A673 (cell line): ENCODE data around the gene PSD. TPM values are rescaled to one million over a fixed set of nuclear protein-coding genes. Genes with fewer than 3 reads are reported as not detected.

Experiments
- BruUV-seq: library from RNA; stranded (reverse); fragments of 400-500 nt; replicated peaks from 2 replicates; lab custom pipeline; 2021; lab: Mats Ljungman, UMichigan
- CTCF ChIA-PET: fragments of 300-600 bp; sonication (Branson Sonifier 250); formaldehyde crosslinking; loops from one replicate; lab custom pipeline; 2022; ENCODE audit warnings: antibody characterized with exemption; lab: Charles Lee
- POLR2A ChIA-PET: fragments of 300-600 bp; sonication (Branson Sonifier 250); formaldehyde crosslinking; loops from one replicate; lab custom pipeline; 2022; ENCODE audit warnings: antibody characterized with exemption; ENCODE audit not compliant: low non-redundant PET; lab: Charles Lee
- DNase-seq: peaks from one replicate; pipeline ENCODE4 v3.0.0-alpha.2; 2015; ENCODE audit warnings: low spot score
- H3K27ac ChIP-seq: fragments of 200-600 bp; sonication (generic); 2 replicates; pipeline ENCODE4 v1.5.1; 2016; ENCODE audit warnings: mixed run types, low read depth, mild to moderate bottlenecking, mixed read lengths, antibody characterized with exemption, low read length; ENCODE audit not compliant: poor library complexity, severe bottlenecking
- H3K27me3 ChIP-seq: fragments of 200-600 bp; sonication (generic); replicated peaks from 2 replicates; pipeline ENCODE4 v1.6.1; 2017; ENCODE audit warnings: mixed run types, low read depth, mild to moderate bottlenecking, mixed read lengths, antibody characterized with exemption, low read length; ENCODE audit not compliant: insufficient read depth, poor library complexity
- H3K36me3 ChIP-seq: fragments of 200-600 bp; sonication (generic); 2 replicates; pipeline ENCODE4 v1.6.1; 2016; ENCODE audit warnings: mixed run types, mild to moderate bottlenecking, mixed read lengths, antibody characterized with exemption, low read length; ENCODE audit not compliant: insufficient read depth, poor library complexity, severe bottlenecking
- H3K4me1 ChIP-seq: fragments of 200-600 bp; sonication (generic); 2 replicates; pipeline ENCODE4 v1.6.1; 2017; ENCODE audit warnings: mixed run types, mild to moderate bottlenecking, mixed read lengths, antibody characterized with exemption, low read length; ENCODE audit not compliant: insufficient read depth, poor library complexity, severe bottlenecking
- H3K4me3 ChIP-seq: fragments of 200-600 bp; sonication (generic); 2 replicates; pipeline ENCODE4 v1.5.1; 2016; ENCODE audit warnings: low read depth, mixed run types, mild to moderate bottlenecking, mixed read lengths, low read length; ENCODE audit not compliant: poor library complexity, severe bottlenecking
- H3K9me3 ChIP-seq: fragments of 200-600 bp; sonication (generic); 2 replicates; pipeline ENCODE4 v1.6.1; 2016; ENCODE audit warnings: mixed run types, low read depth, mild to moderate bottlenecking, mixed read lengths, antibody characterized with exemption, low read length; ENCODE audit not compliant: poor library complexity, severe bottlenecking
- CTCF ChIP-seq: fragments of 300-800, 200-600 bp; sonication (generic); conservative IDR thresholded peaks from 2 replicates; pipeline ENCODE4 v1.5.1; 2017; ENCODE audit warnings: low read depth, mild to moderate bottlenecking, antibody characterized with exemption, low read length, moderate library complexity, mixed read lengths
- EZH2 ChIP-seq: fragments of 200-600 bp; sonication (generic); IDR thresholded peaks from 2 replicates; pipeline ENCODE4 v1.6.1; 2017; ENCODE audit warnings: borderline replicate concordance, low read depth, mild to moderate bottlenecking, mixed read lengths, antibody characterized with exemption, low read length; ENCODE audit not compliant: poor library complexity, severe bottlenecking
- intact Hi-C: fragments of 100-400 bp; cut with micrococcal nuclease; formaldehyde crosslinking; loops from one replicate; pipeline ENCODE4 v1.10.0; 2022; ENCODE audit not compliant: unreplicated experiment
- total RNA-seq: library from RNA; stranded (reverse); gene quantifications from 2 replicates; pipeline ENCODE4 v1.2.3, GENCODE V29; 2021

Gene PSD
- total RNA-seq, 1 experiment from 2014 or later = 5.8 TPM

GRCh38 chr10:102423372-102423968, 4.9 kb upstream of the PSD start:
- POLR2A ChIA-PET = interaction anchor here (0.5 kb wide), 1 partner anchor 12 kb away, joined by 3 read pairs; no protein-coding TSS in a partner anchor
- TSS peak; percentile 51 for BruUV-seq
- intact Hi-C loops = no loop called here

DNA sequence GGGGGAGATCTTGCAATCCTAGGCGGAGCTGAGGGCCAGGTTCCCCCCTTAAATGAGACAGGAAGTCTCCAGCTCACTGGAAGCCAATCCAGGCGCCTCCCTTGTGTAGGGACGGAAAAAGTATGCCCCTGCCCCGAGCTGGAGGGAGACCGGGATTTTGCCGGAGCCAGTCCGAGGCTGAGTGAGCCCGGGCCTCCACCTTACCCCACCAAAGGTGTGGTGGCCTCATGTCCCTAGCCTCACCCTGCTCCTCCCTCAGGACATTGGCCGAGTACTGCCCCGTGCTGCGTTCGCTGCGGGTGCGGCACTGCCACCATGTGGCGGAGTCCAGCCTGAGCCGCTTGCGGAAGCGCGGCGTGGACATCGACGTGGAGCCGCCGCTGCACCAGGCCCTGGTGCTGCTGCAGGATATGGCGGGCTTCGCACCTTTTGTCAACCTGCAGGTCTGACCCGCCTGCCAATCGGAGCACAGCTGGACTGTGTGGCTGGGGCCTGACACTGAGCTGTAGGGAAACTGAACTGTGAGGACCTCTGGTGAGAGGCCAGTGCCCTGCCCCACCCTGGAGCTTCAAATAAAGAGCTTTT, 4.1 kb upstream of the PSD start:
- intact Hi-C loops = no loop called here
- Histone ChIP-seq H3K4me1 (peaks cover 16% of the 10 kb centered on the region), H3K36me3 (peaks cover 8% of the 10 kb centered on the region), H3K4me3 (peak overlapping the region; percentile 90), H3K27me3 (no peaks in the 10 kb centered on the region), H3K9me3 (no peaks in the 10 kb centered on the region), H3K27ac (no peak overlapping the region)
- TF ChIP-seq EZH2 (no peak), CTCF (peak; percentile 90)
- POLR2A ChIA-PET = interaction anchor here (0.7 kb wide), 1 partner anchor 39 kb away, joined by 6 read pairs; no protein-coding TSS in a partner anchor
- CTCF ChIA-PET = interaction anchor here (0.5 to 1.6 kb wide), 9 partner anchors 10 to 193 kb away, joined by 3 to 9 read pairs (median 4); partner anchors contain the start of gene CUEDC2
- no TSS peak for BruUV-seq
- DNase-seq = peak; percentile 61

More at GRCh38 chr10:102423372-102423968, 4.9 kb upstream of the PSD start:
- CTCF ChIA-PET = interaction anchor here (0.5 to 1.6 kb wide), 4 partner anchors 30 to 193 kb away, joined by 3 to 9 read pairs (median 4); no protein-coding TSS in a partner anchor
- Histone ChIP-seq H3K4me1 (peaks cover 16% of the 10 kb centered on the region), H3K27me3 (no peaks in the 10 kb centered on the region), H3K36me3 (peaks cover 8% of the 10 kb centered on the region), H3K4me3 (no peak overlapping the region), H3K9me3 (no peaks in the 10 kb centered on the region), H3K27ac (no peak overlapping the region)
- no peak for DNase-seq
- TF ChIP-seq CTCF (no peak), EZH2 (no peak)

GRCh38 chr10:102421757-102422512, 3.4 kb upstream of the PSD start:
- POLR2A ChIA-PET = interaction anchor here (0.7 kb wide), 1 partner anchor 40 kb away, joined by 6 read pairs; no protein-coding TSS in a partner anchor
- no peak for DNase-seq
- TF ChIP-seq CTCF (no peak), EZH2 (no peak)
- Histone ChIP-seq H3K27ac (peak overlapping the region; percentile 83), H3K4me3 (peak overlapping the region; percentile 90), H3K4me1 (peaks cover 16% of the 10 kb centered on the region), H3K36me3 (peaks cover 8% of the 10 kb centered on the region), H3K9me3 (no peaks in the 10 kb centered on the region), H3K27me3 (no peaks in the 10 kb centered on the region)
- intact Hi-C loops = no loop called here
- CTCF ChIA-PET = interaction anchor here (1.0 to 1.5 kb wide), 5 partner anchors 11 to 192 kb away, joined by 3 to 4 read pairs (median 3); partner anchors contain the start of gene CUEDC2
- BruUV-seq = no TSS peak
